HG03159 (cell line): ENCODE data around the gene TMEM150C.

Source experiments
- ATAC-seq: cut with Tn5 transposase; IDR thresholded peaks from one replicate; pipeline ENCODE4 v1.9.1; 2021; ENCODE audit warnings: mild to moderate bottlenecking, moderate library complexity; ENCODE audit not compliant: unreplicated experiment

Gene TMEM150C

GRCh38 chr4:82561786-82562563, at the start of gene TMEM150C:
TMEM150C (minus strand) TSS chr4:82561988; CDS start chr4:82504657, 57,331 bp downstream.
- no peak for ATAC-seq

GRCh38 chr4:82611527-82611926, 49.7 kb upstream of the TMEM150C start:
- ATAC-seq = no peak

GRCh38 chr4:82610041-82610440, 48.3 kb upstream of the TMEM150C start:
- no peak for ATAC-seq

- no peak for ATAC-seq
Observed at GRCh38 chr4:82606622-82607021, 44.8 kb upstream of the TMEM150C start.

- no peak for ATAC-seq
Observed at GRCh38 chr4:82604522-82604921, 42.7 kb upstream of the TMEM150C start.

GRCh38 chr4:82601242-82602015, 39.6 kb upstream of the TMEM150C start:
- ATAC-seq = no peak

- ATAC-seq = no peak
Observed at GRCh38 chr4:82599336-82599735, 37.5 kb upstream of the TMEM150C start.

GRCh38 chr4:82594456-82594855, 32.7 kb upstream of the TMEM150C start:
- no peak for ATAC-seq

- ATAC-seq = no peak
Observed at GRCh38 chr4:82593411-82593810, 31.6 kb upstream of the TMEM150C start.

- ATAC-seq = no peak
Observed at GRCh38 chr4:82592639-82593038, 30.9 kb upstream of the TMEM150C start.

- no peak for ATAC-seq
Observed at GRCh38 chr4:82591592-82591991, 29.8 kb upstream of the TMEM150C start.

GRCh38 chr4:82589756-82590155, 28.0 kb upstream of the TMEM150C start:
- no peak for ATAC-seq

- ATAC-seq = no peak
Observed at GRCh38 chr4:82588771-82589270, 27.0 kb upstream of the TMEM150C start.

- ATAC-seq = no peak
Observed at GRCh38 chr4:82587826-82588540, 26.2 kb upstream of the TMEM150C start.

GRCh38 chr4:82585690-82586435, 24.1 kb upstream of the TMEM150C start:
- no peak for ATAC-seq

GRCh38 chr4:82584931-82585330, 23.1 kb upstream of the TMEM150C start:
- no peak for ATAC-seq

GRCh38 chr4:82583897-82584587, 22.3 kb upstream of the TMEM150C start:
- no peak for ATAC-seq

GRCh38 chr4:82579932-82580331, 18.1 kb upstream of the TMEM150C start:
- no peak for ATAC-seq

- ATAC-seq = no peak
Observed at GRCh38 chr4:82578935-82579334, 17.1 kb upstream of the TMEM150C start.

- no peak for ATAC-seq
Observed at GRCh38 chr4:82577451-82577850, 15.7 kb upstream of the TMEM150C start.
